B cell (primary cell): ENCODE measurements around the gene EFHD2. TPM values are rescaled to one million over a fixed set of nuclear protein-coding genes. Genes with fewer than 3 reads are reported as not detected.

Experiments
- ATAC-seq: fragments of 200-7000 bp; cut with Tn5 transposase; one replicate; pipeline ENCODE4 v1.10.0; 2021; ENCODE audit warnings: low read depth, mild to moderate bottlenecking, moderate number of reproducible peaks, moderate library complexity
- CTCF ChIA-PET: fragments of 350-600 bp; sonication (Branson Sonifier 250); formaldehyde crosslinking; loops from one replicate; lab custom pipeline; 2021; ENCODE audit warnings: antibody characterized with exemption, inconsistent platforms; lab: Charles Lee
- POLR2A ChIA-PET: fragments of 350-600 bp; sonication (Branson Sonifier 250); formaldehyde crosslinking; loops from one replicate; lab custom pipeline; 2021; ENCODE audit warnings: antibody characterized with exemption; lab: Charles Lee
- DNase-seq: peaks from one replicate; pipeline ENCODE4 v3.0.0; 2013
- H2AFZ ChIP-seq: 2 replicates; pipeline ENCODE4 v1.6.1; 2012; ENCODE audit warnings: mild to moderate bottlenecking, low read depth, low read length; ENCODE audit not compliant: insufficient read depth, poor library complexity, severe bottlenecking
- H3K27ac ChIP-seq, 2 donors: 1 replicate in 1 of 2; 2 replicates in 1 of 2; pipeline ENCODE4 v1.5.1; 2012 to 2013; ENCODE audit warnings: low read length in 2 of 2, mild to moderate bottlenecking in 2 of 2, moderate library complexity in 1 of 2
- H3K27me3 ChIP-seq, 4 experiments: fragments of 200-600 bp in 1 of 4; sonication (generic) in 1 of 4; replicated peaks in 1 of 4; 1 replicate in 2 of 4; 2 replicates in 2 of 4; pipeline versions ENCODE4 v1.6.1 to v1.7.0; 2013 to 2016; ENCODE audit warnings: low read length in 3 of 4, mild to moderate bottlenecking in 2 of 4, mixed read lengths in 1 of 4, moderate library complexity in 1 of 4; ENCODE audit not compliant: insufficient read depth in 4 of 4, control insufficient read depth in 3 of 4; ENCODE audit errors: control extremely low read depth in 1 of 4
- H3K36me3 ChIP-seq, 2 experiments: replicated peaks in 1 of 2; 1 replicate in 1 of 2; 2 replicates in 1 of 2; pipeline versions ENCODE4 v1.6.1 to v1.7.1; 2013; ENCODE audit warnings: low read length in 1 of 2; ENCODE audit not compliant: insufficient read depth in 2 of 2, control insufficient read depth in 1 of 2; ENCODE audit errors: control extremely low read depth in 1 of 2, extremely low read depth in 1 of 2
- H3K4me1 ChIP-seq, 2 donors: fragments of 200-600 bp in 1 of 2; sonication (generic) in 1 of 2; 1 replicate in 1 of 2; 2 replicates in 1 of 2; pipeline versions ENCODE4 v1.5.1 to v1.6.1; 2013 to 2017; ENCODE audit warnings: low read length in 2 of 2; ENCODE audit not compliant: control insufficient read depth in 2 of 2, insufficient read depth in 2 of 2
- H3K4me2 ChIP-seq: replicated peaks from 2 replicates; pipeline ENCODE3; 2012; ENCODE audit warnings: mild to moderate bottlenecking, low read depth, low read length; ENCODE audit not compliant: poor library complexity, severe bottlenecking
- H3K4me3 ChIP-seq, 5 experiments: fragments of 200-600 bp in 1 of 5; sonication (generic) in 1 of 5; 1 replicate in 3 of 5; 2 replicates in 2 of 5; pipeline versions ENCODE4 v1.5.1 to v1.7.0; 2011 to 2016; ENCODE audit warnings: low read length in 4 of 5, mild to moderate bottlenecking in 4 of 5, low read depth in 2 of 5, control low read depth in 1 of 5, moderate library complexity in 1 of 5; ENCODE audit not compliant: insufficient read depth in 1 of 5; ENCODE audit errors: control extremely low read depth in 1 of 5, extremely low read depth in 1 of 5
- H3K79me2 ChIP-seq: fragments of 200-600 bp; sonication (generic); one replicate; pipeline ENCODE4 v1.6.0; 2016; ENCODE audit warnings: low read length; ENCODE audit not compliant: control insufficient read depth, insufficient read depth
- H3K9ac ChIP-seq: fragments of 200-600 bp; sonication (generic); 2 replicates; pipeline ENCODE4 v1.6.1; 2017; ENCODE audit warnings: mild to moderate bottlenecking, low read length, moderate library complexity
- H3K9me3 ChIP-seq, 3 donors: one replicate each; pipeline versions ENCODE4 v1.6.1 to v1.7.1; 2013; ENCODE audit warnings: low read length in 2 of 3; ENCODE audit not compliant: control insufficient read depth in 2 of 3, insufficient read depth in 1 of 3; ENCODE audit errors: control extremely low read depth in 1 of 3
- H4K20me1 ChIP-seq: 2 replicates; pipeline ENCODE4 v1.6.0; 2012; ENCODE audit warnings: mild to moderate bottlenecking, low read length; ENCODE audit not compliant: insufficient read depth, control insufficient read depth, poor library complexity, severe bottlenecking
- H3K27ac Mint-ChIP-seq: one replicate; pipeline ENCODE4 v1.8.0; 2021; ENCODE audit warnings: mixed read lengths
- H3K27me3 Mint-ChIP-seq: one replicate; pipeline ENCODE4 v1.8.0; 2021; ENCODE audit warnings: mixed read lengths
- H3K4me1 Mint-ChIP-seq: one replicate; pipeline ENCODE4 v1.8.0; 2021; ENCODE audit warnings: mixed read lengths
- H3K4me3 Mint-ChIP-seq: one replicate; pipeline ENCODE4 v1.8.0; 2021; ENCODE audit warnings: mixed read lengths
- H3K9me3 Mint-ChIP-seq: one replicate; pipeline ENCODE4 v1.8.0; 2022; ENCODE audit warnings: mixed read lengths; ENCODE audit not compliant: insufficient read depth
- CTCF ChIP-seq: fragments of 200-600 bp; IDR thresholded peaks from one replicate; pipeline ENCODE4 v1.8.0; 2022; ENCODE audit warnings: antibody characterized with exemption, mild to moderate bottlenecking
- EZH2 ChIP-seq: IDR thresholded peaks from 2 replicates; pipeline ENCODE4 v1.6.1; 2012; ENCODE audit warnings: borderline replicate concordance, low read depth, mild to moderate bottlenecking, moderate library complexity, low read length; ENCODE audit not compliant: insufficient read depth, poor library complexity, severe bottlenecking
- WGBS: methylation state at CpG from one replicate; pipeline ENCODE4 v1.1.5; 2013; ENCODE audit warnings: missing lambda C conversion rate; ENCODE audit not compliant: insufficient coverage; 5-methylcytosine and 5-hydroxymethylcytosine counted together
- intact Hi-C: fragments of 100-400 bp; cut with micrococcal nuclease; formaldehyde crosslinking; loops from one replicate; pipeline ENCODE4 v1.10.0; 2022
- polyA plus RNA-seq: library from polyadenylated mRNA; depleted of rRNA; stranded (reverse); fragments of >200 nt; gene quantifications from 2 replicates; pipeline ENCODE4 v1.2.3, GENCODE V29; 2012
- total RNA-seq, 2 donors: library from RNA; stranded (reverse); fragments of 120-200 nt in 1 of 2; gene quantifications; 1 replicate in 1 of 2; 2 replicates in 1 of 2; pipeline versions ENCODE4 v1.2.3 to v1.2.4, GENCODE V29; 2013 to 2022

Gene EFHD2
- total and polyA plus RNA-seq, 2 donors (not counting 1 experiment from before 2014, with no cell fraction given), result 39.3 to 67.2 TPM

GRCh38 chr1:15424981-15425380 is 15.3 kb downstream of the EFHD2 start:
- Histone ChIP-seq H3K4me2 (no peak overlapping the region), H3K79me2 (peaks cover 20% of the 10 kb centered on the region), H3K4me1 (no peaks in the 10 kb centered on the region), H2AFZ (no peak overlapping the region), H3K27ac (no peak overlapping the region), H3K4me3 (no peak overlapping the region), H3K9me3 (peaks cover 0 to 5% (median 0%) of the 10 kb centered on the region in 3 donors), H4K20me1 (peaks cover 62% of the 10 kb centered on the region), H3K9ac (no peak overlapping the region), H3K27me3 (no peaks in the 10 kb centered on the region), H3K36me3 (peaks cover 0 to 33% of the 10 kb centered on the region in 2 experiments)
- Mint-ChIP-seq H3K9me3 (no peaks in the 10 kb centered on the region), H3K27me3 (no peaks in the 10 kb centered on the region), H3K4me3 (no peak overlapping the region), H3K4me1 (peaks cover 2% of the 10 kb centered on the region), H3K27ac (no peak overlapping the region)
- TF ChIP-seq EZH2 (no peak), CTCF (no peak)
- intact Hi-C loops, result no loop called here
- POLR2A ChIA-PET, result no interaction called here
- WGBS, result 100% methylated on average over 3 of the region's 5 CpGs
- CTCF ChIA-PET, result interaction anchor here (2.3 kb wide), 1 partner anchor 101 kb away, joined by 14 read pairs; no protein-coding TSS in a partner anchor
- no peak for DNase-seq
- ATAC-seq, result no peak

- Mint-ChIP-seq H3K4me3 (no peak overlapping the region), H3K27ac (no peak overlapping the region), H3K27me3 (no peaks in the 10 kb centered on the region), H3K9me3 (no peaks in the 10 kb centered on the region), H3K4me1 (no peaks in the 10 kb centered on the region)
- no peak overlapping the region for H3K4me3 ChIP-seq
- ATAC-seq, result no peak
- peaks cover 0 to 31% of the 10 kb centered on the region in 2 experiments for H3K36me3 ChIP-seq
- no peak for DNase-seq
- H2AFZ ChIP-seq, result no peak overlapping the region
- ChIA-PET POLR2A (no interaction called here), CTCF (interaction anchor here (2.3 kb wide), 1 partner anchor 102 kb away, joined by 14 read pairs; no protein-coding TSS in a partner anchor)
- WGBS, result 100% methylated on average over 8 of the region's 10 CpGs
- peaks cover 61% of the 10 kb centered on the region for H4K20me1 ChIP-seq
- no peak overlapping the region for H3K4me2 ChIP-seq
- intact Hi-C loops, result no loop called here
- TF ChIP-seq CTCF (no peak), EZH2 (no peak)
- peaks cover 16% of the 10 kb centered on the region for H3K79me2 ChIP-seq
- no peak overlapping the region for H3K9ac ChIP-seq
- no peaks in the 10 kb centered on the region for H3K27me3 ChIP-seq
- H3K9me3 ChIP-seq, result peaks cover 0 to 5% (median 0%) of the 10 kb centered on the region in 3 donors
- H3K4me1 ChIP-seq, result no peaks in the 10 kb centered on the region
- H3K27ac ChIP-seq, result no peak overlapping the region
Observed at GRCh38 chr1:15425521-15425920, 15.8 kb downstream of the EFHD2 start.
